ENCODE results near the gene HOXA7.

The HOXA7 gene

GRCh38 chr7:27156508-27156898, at the start of gene HOXA7:
TSS of gene HOXA7 (minus strand) at chr7:27156675. CDS start at chr7:27156545, 130 bp downstream.
- no peak for DNase-seq

GRCh38 chr7:27205325-27206280, 49.1 kb upstream of the HOXA7 start:
- DNase-seq: no peak

- no peak for DNase-seq
Observed at GRCh38 chr7:27204851-27205322, 48.4 kb upstream of the HOXA7 start.

- DNase-seq: no peak
Observed at GRCh38 chr7:27203964-27204594, 47.6 kb upstream of the HOXA7 start.

GRCh38 chr7:27203365-27203953, 47.0 kb upstream of the HOXA7 start:
- no peak for DNase-seq

GRCh38 chr7:27202862-27203134, 46.3 kb upstream of the HOXA7 start:
- no peak for DNase-seq

GRCh38 chr7:27202018-27202861, 45.8 kb upstream of the HOXA7 start:
- no peak for DNase-seq

- no peak for DNase-seq
Observed at GRCh38 chr7:27201580-27202017, 45.1 kb upstream of the HOXA7 start.

- DNase-seq: no peak
Observed at GRCh38 chr7:27200761-27201579, 44.5 kb upstream of the HOXA7 start.

- peak; percentile 49 for DNase-seq
Observed at GRCh38 chr7:27199849-27200760, 43.6 kb upstream of the HOXA7 start, which contains the start of gene HOXA13. TSS of gene HOXA13 (minus strand) at chr7:27200091. CDS start at chr7:27200077, 14 bp downstream.

- DNase-seq: no peak
Observed at GRCh38 chr7:27198871-27199801, 42.7 kb upstream of the HOXA7 start.

- no peak for DNase-seq
Observed at GRCh38 chr7:27198138-27198841, 41.8 kb upstream of the HOXA7 start.

- no peak for DNase-seq
Observed at GRCh38 chr7:27197137-27198042, 40.9 kb upstream of the HOXA7 start.

- DNase-seq: peak; percentile 89
Observed at GRCh38 chr7:27196287-27196767, 39.9 kb upstream of the HOXA7 start.

- no peak for DNase-seq
Observed at GRCh38 chr7:27194686-27195379, 38.4 kb upstream of the HOXA7 start.

- no peak for DNase-seq
Observed at GRCh38 chr7:27194002-27194352, 37.5 kb upstream of the HOXA7 start.
